ENCODE measurements around the gene PPP1R13L. TPM values are rescaled to one million over a fixed set of nuclear protein-coding genes. Genes with fewer than 3 reads are reported as not detected.
"Not testable (repeated sequence)": the region's sequence is repeated elsewhere in the genome, so short reads cannot be mapped to it uniquely, and the experiment has no call there.

PPP1R13L gene
- total and polyA plus RNA-seq, 2 donors (not counting 1 experiment from before 2014, with no cell fraction given), result 7.4 to 9.2 TPM

- Histone ChIP-seq H3K4me3 (ENCODE audit: control extremely low read depth in 1 of 5, extremely low read depth in 1 of 5, insufficient read depth in 1 of 5, low read depth in 2 of 5, low read length in 4 of 5) (no peak overlapping the region), H2AFZ (ENCODE audit: insufficient read depth, low read depth, low read length, poor library complexity, severe bottlenecking) (no peak overlapping the region), H3K36me3 (replicated peaks in 1 of 2; ENCODE audit: control extremely low read depth in 1 of 2, control insufficient read depth in 1 of 2, extremely low read depth in 1 of 2, insufficient read depth in 2 of 2, low read length in 1 of 2) (no peaks in the 10 kb centered on the region), H3K9ac (ENCODE audit: low read length) (no peak overlapping the region), H3K27me3 (replicated peaks in 1 of 4; ENCODE audit: control extremely low read depth in 1 of 4, control insufficient read depth in 3 of 4, insufficient read depth in 4 of 4, low read length in 3 of 4) (no peaks in the 10 kb centered on the region), H4K20me1 (ENCODE audit: control insufficient read depth, insufficient read depth, low read length, poor library complexity, severe bottlenecking) (no peaks in the 10 kb centered on the region), H3K4me2 (replicated peaks; ENCODE audit: low read depth, low read length, poor library complexity, severe bottlenecking) (no peak overlapping the region), H3K4me1 (ENCODE audit: control insufficient read depth in 2 of 2, insufficient read depth in 2 of 2, low read length in 2 of 2) (peaks cover 12 to 14% of the 10 kb centered on the region in 2 donors), H3K27ac (ENCODE audit: low read length in 2 of 2) (no peak overlapping the region), H3K79me2 (ENCODE audit: control insufficient read depth, insufficient read depth, low read length) (no peaks in the 10 kb centered on the region), H3K9me3 (ENCODE audit: control extremely low read depth in 1 of 3, control insufficient read depth in 2 of 3, insufficient read depth in 1 of 3, low read length in 2 of 3) (no peaks in the 10 kb centered on the region)
- Mint-ChIP-seq H3K4me3 (no peak overlapping the region), H3K27ac (peak overlapping the region; percentile 3), H3K9me3 (ENCODE audit: insufficient read depth) (no peaks in the 10 kb centered on the region), H3K4me1 (peaks cover 12% of the 10 kb centered on the region), H3K27me3 (no peaks in the 10 kb centered on the region)
- POLR2A ChIA-PET, result no interaction called here
- intact Hi-C loops (cut with micrococcal nuclease), result no loop called here
- TF ChIP-seq EZH2 (IDR thresholded peaks at IDR 0.05; ENCODE audit: borderline replicate concordance, insufficient read depth, low read depth, low read length, poor library complexity, severe bottlenecking) (no peak), CTCF (IDR thresholded peaks at IDR 0.05) (no peak)
- DNase-seq (no peak), ATAC-seq (ENCODE audit: low read depth) (no peak)
- no CpG with 5 or more reads among the region's 3 CpGs for WGBS (ENCODE audit: insufficient coverage)
- CTCF ChIA-PET, result interaction anchor here (0.8 to 8.0 kb wide), 5 partner anchors 23 to 71 kb away, joined by 5 to 453 read pairs (median 93); partner anchors contain the start of genes FOSB and VASP
Observed at GRCh38 chr19:45437328-45437727, 32.5 kb upstream of the PPP1R13L start.

- H2AFZ ChIP-seq (ENCODE audit: insufficient read depth, low read depth, low read length, poor library complexity, severe bottlenecking); POLR2A ChIA-PET; H3K9me3 Mint-ChIP-seq (ENCODE audit: insufficient read depth); intact Hi-C loops (cut with micrococcal nuclease); H3K27ac Mint-ChIP-seq; H3K9me3 ChIP-seq (ENCODE audit: control extremely low read depth in 1 of 3, control insufficient read depth in 2 of 3, insufficient read depth in 1 of 3, low read length in 2 of 3); H3K4me3 ChIP-seq (ENCODE audit: control extremely low read depth in 1 of 5, extremely low read depth in 1 of 5, insufficient read depth in 1 of 5, low read depth in 2 of 5, low read length in 4 of 5); H3K36me3 ChIP-seq (replicated peaks in 1 of 2; ENCODE audit: control extremely low read depth in 1 of 2, control insufficient read depth in 1 of 2, extremely low read depth in 1 of 2, insufficient read depth in 2 of 2, low read length in 1 of 2); H4K20me1 ChIP-seq (ENCODE audit: control insufficient read depth, insufficient read depth, low read length, poor library complexity, severe bottlenecking); DNase-seq; H3K27ac ChIP-seq (ENCODE audit: low read length in 2 of 2); H3K79me2 ChIP-seq (ENCODE audit: control insufficient read depth, insufficient read depth, low read length); H3K4me2 ChIP-seq (replicated peaks; ENCODE audit: low read depth, low read length, poor library complexity, severe bottlenecking); H3K9ac ChIP-seq (ENCODE audit: low read length); H3K4me3 Mint-ChIP-seq; H3K4me1 Mint-ChIP-seq; ATAC-seq (ENCODE audit: low read depth); H3K27me3 Mint-ChIP-seq: not testable (repeated sequence)
- Histone ChIP-seq H3K27me3 (replicated peaks in 1 of 4; ENCODE audit: control extremely low read depth in 1 of 4, control insufficient read depth in 3 of 4, insufficient read depth in 4 of 4, low read length in 3 of 4) (peaks cover 0 to 12% (median 3%) of the 10 kb centered on the region in 4 experiments), H3K4me1 (ENCODE audit: control insufficient read depth in 2 of 2, insufficient read depth in 2 of 2, low read length in 2 of 2) (peaks cover 9 to 15% of the 10 kb centered on the region in 2 donors)
- 100% methylated on average over 7 of the region's 8 CpGs for WGBS (ENCODE audit: insufficient coverage)
- CTCF ChIA-PET, result interaction anchor here (1.1 to 3.3 kb wide), 5 partner anchors 8 to 52 kb away, joined by 3 to 15 read pairs (median 4); no protein-coding TSS in a partner anchor
Observed at GRCh38 chr19:45432543-45432942, 27.7 kb upstream of the PPP1R13L start.

GRCh38 chr19:45431008-45431407 lies 26.1 kb upstream of the PPP1R13L start:
- H3K4me1 Mint-ChIP-seq, result peaks cover 13% of the 10 kb centered on the region
- H3K9me3 ChIP-seq (ENCODE audit: control extremely low read depth in 1 of 3, control insufficient read depth in 2 of 3, insufficient read depth in 1 of 3, low read length in 2 of 3); H3K9me3 Mint-ChIP-seq (ENCODE audit: insufficient read depth); H3K27ac Mint-ChIP-seq; POLR2A ChIA-PET; H2AFZ ChIP-seq (ENCODE audit: insufficient read depth, low read depth, low read length, poor library complexity, severe bottlenecking); H3K4me2 ChIP-seq (replicated peaks; ENCODE audit: low read depth, low read length, poor library complexity, severe bottlenecking); H3K4me3 ChIP-seq (ENCODE audit: control extremely low read depth in 1 of 5, extremely low read depth in 1 of 5, insufficient read depth in 1 of 5, low read depth in 2 of 5, low read length in 4 of 5); H3K4me3 Mint-ChIP-seq; H3K9ac ChIP-seq (ENCODE audit: low read length); H4K20me1 ChIP-seq (ENCODE audit: control insufficient read depth, insufficient read depth, low read length, poor library complexity, severe bottlenecking); H3K79me2 ChIP-seq (ENCODE audit: control insufficient read depth, insufficient read depth, low read length); H3K36me3 ChIP-seq (replicated peaks in 1 of 2; ENCODE audit: control extremely low read depth in 1 of 2, control insufficient read depth in 1 of 2, extremely low read depth in 1 of 2, insufficient read depth in 2 of 2, low read length in 1 of 2); ATAC-seq (ENCODE audit: low read depth); intact Hi-C loops (cut with micrococcal nuclease); H3K27ac ChIP-seq (ENCODE audit: low read length in 2 of 2): not testable (repeated sequence)
- Histone ChIP-seq H3K4me1 (ENCODE audit: control insufficient read depth in 2 of 2, insufficient read depth in 2 of 2, low read length in 2 of 2) (peaks cover 11 to 20% of the 10 kb centered on the region in 2 donors), H3K27me3 (replicated peaks in 1 of 4; ENCODE audit: control extremely low read depth in 1 of 4, control insufficient read depth in 3 of 4, insufficient read depth in 4 of 4, low read length in 3 of 4) (peaks cover 0 to 12% (median 5%) of the 10 kb centered on the region in 4 experiments)
- H3K27me3 Mint-ChIP-seq, result peaks cover 11% of the 10 kb centered on the region
- peak; percentile 21 for DNase-seq
- WGBS (ENCODE audit: insufficient coverage), result 56% methylated on average over 4 of the region's 9 CpGs
- CTCF ChIA-PET, result interaction anchor here (0.7 to 3.3 kb wide), 7 partner anchors 9 to 578 kb away, joined by 3 to 15 read pairs (median 6); no protein-coding TSS in a partner anchor

Data from B cell (primary cell).